Measurements from ENCODE around the gene MTMR11.
"Not testable (repeated sequence)": the region's sequence is repeated elsewhere in the genome, so short reads cannot be mapped to it uniquely, and the experiment has no call there.

The MTMR11 gene

GRCh38 chr1:149888247-149888998 lies 48.3 kb downstream of the MTMR11 start:
- Histone ChIP-seq H3F3A (ENCODE audit: insufficient read depth, low read length) (peaks cover 8% of the 10 kb centered on the region), H3K9me3 (ENCODE audit: low read length) (no peaks in the 10 kb centered on the region), H3K27me3 (ENCODE audit: insufficient read depth, low read length) (no peaks in the 10 kb centered on the region), H3K9ac (ENCODE audit: low read length) (peak overlapping the region; percentile 66), H3K4me3 (ENCODE audit: low read depth, low read length, poor library complexity, severe bottlenecking) (peak overlapping the region; percentile 54), H4K20me1 (ENCODE audit: insufficient read depth, low read length) (no peaks in the 10 kb centered on the region), H3K4me2 (ENCODE audit: low read length) (peak overlapping the region; percentile 67), H3K36me3 (ENCODE audit: insufficient read depth, low read length) (no peaks in the 10 kb centered on the region), H3K27ac (ENCODE audit: low read depth, low read length, poor library complexity, severe bottlenecking) (peak overlapping the region; percentile 99), H3K4me1 (ENCODE audit: insufficient read depth, low read length, severe bottlenecking) (peaks cover 31% of the 10 kb centered on the region), H2AFZ (ENCODE audit: low read length) (no peak overlapping the region; the same call in 1 of the 2 replicates), H3K79me2 (ENCODE audit: insufficient read depth, low read length) (no peaks in the 10 kb centered on the region), H3K9me2 (ENCODE audit: low read depth, low read length) (no peaks in the 10 kb centered on the region)
- TF ChIP-seq CTCF (IDR thresholded peaks at IDR 0.05; ENCODE audit: low read length) (peak; percentile 71), EZH2 (IDR thresholded peaks at IDR 0.05; ENCODE audit: borderline replicate concordance, low read length) (no peak)

DNA sequence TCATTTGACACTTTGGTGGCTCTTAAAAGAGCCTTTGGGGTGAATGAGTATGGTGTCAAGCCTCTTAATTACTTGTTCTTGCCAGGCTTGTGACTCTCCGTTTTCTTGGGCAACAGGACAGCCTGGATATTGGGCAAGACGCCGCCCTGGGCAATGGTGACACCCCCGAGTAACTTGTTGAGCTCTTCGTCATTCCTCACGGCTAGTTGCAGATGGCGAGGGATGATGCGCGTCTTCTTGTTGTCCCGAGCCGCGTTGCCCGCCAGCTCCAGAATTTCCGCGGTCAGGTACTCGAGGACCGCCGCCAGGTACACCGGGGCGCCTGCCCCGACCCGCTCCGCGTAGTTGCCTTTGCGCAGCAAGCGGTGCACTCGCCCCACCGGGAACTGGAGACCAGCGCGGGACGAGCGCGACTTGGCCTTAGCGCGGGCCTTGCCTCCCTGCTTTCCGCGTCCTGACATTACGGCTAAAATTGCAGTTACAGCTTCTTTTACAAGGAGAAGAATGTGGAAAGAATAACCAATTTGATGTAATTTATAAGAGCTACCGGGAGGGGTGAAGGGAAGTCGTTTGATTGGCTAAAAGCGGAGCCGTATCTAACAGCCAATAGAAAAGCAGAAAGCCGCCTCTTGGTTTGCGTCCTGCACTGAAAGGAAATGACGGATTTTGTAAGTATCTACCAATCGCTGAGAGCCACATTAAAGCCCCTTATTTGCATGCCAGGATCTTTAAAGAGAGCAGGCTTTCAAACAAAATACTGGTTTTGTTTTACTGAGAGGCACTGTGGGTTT lies 49.0 kb downstream of the MTMR11 start:
- no peaks in the 10 kb centered on the region for H4K20me1 ChIP-seq (ENCODE audit: insufficient read depth, low read length)
- H3K27me3 ChIP-seq (ENCODE audit: insufficient read depth, low read length): no peaks in the 10 kb centered on the region
- peak overlapping the region; percentile 73 for H3K4me3 ChIP-seq (ENCODE audit: low read depth, low read length, poor library complexity, severe bottlenecking)
- no peak overlapping the region for H2AFZ ChIP-seq (ENCODE audit: low read length)
- peak overlapping the region; percentile 96 for H3K9ac ChIP-seq (ENCODE audit: low read length)
- H3K9me3 ChIP-seq (ENCODE audit: low read length): no peaks in the 10 kb centered on the region
- no peak for TF ChIP-seq EZH2 (IDR thresholded peaks at IDR 0.05; ENCODE audit: borderline replicate concordance, low read length)
- no peak for TF ChIP-seq CTCF (IDR thresholded peaks at IDR 0.05; ENCODE audit: low read length)
- H3K4me2 ChIP-seq (ENCODE audit: low read length): peak overlapping the region; percentile 84
- no peaks in the 10 kb centered on the region for H3K9me2 ChIP-seq (ENCODE audit: low read depth, low read length)
- H3K27ac ChIP-seq (ENCODE audit: low read depth, low read length, poor library complexity, severe bottlenecking): peak overlapping the region; percentile 99
- peaks cover 8% of the 10 kb centered on the region for H3F3A ChIP-seq (ENCODE audit: insufficient read depth, low read length)
- no peaks in the 10 kb centered on the region for H3K36me3 ChIP-seq (ENCODE audit: insufficient read depth, low read length)
- H3K4me1 ChIP-seq (ENCODE audit: insufficient read depth, low read length, severe bottlenecking): peaks cover 31% of the 10 kb centered on the region
- no peaks in the 10 kb centered on the region for H3K79me2 ChIP-seq (ENCODE audit: insufficient read depth, low read length)

GRCh38 chr1:149887196-149887455 lies 49.6 kb downstream of the MTMR11 start:
- not testable (repeated sequence) for H3K9me2 ChIP-seq (ENCODE audit: low read depth, low read length); H3F3A ChIP-seq (ENCODE audit: insufficient read depth, low read length); H4K20me1 ChIP-seq (ENCODE audit: insufficient read depth, low read length); H3K79me2 ChIP-seq (ENCODE audit: insufficient read depth, low read length); H2AFZ ChIP-seq (ENCODE audit: low read length); H3K9me3 ChIP-seq (ENCODE audit: low read length); H3K27me3 ChIP-seq (ENCODE audit: insufficient read depth, low read length); H3K36me3 ChIP-seq (ENCODE audit: insufficient read depth, low read length)
- H3K4me1 ChIP-seq (ENCODE audit: insufficient read depth, low read length, severe bottlenecking): peaks cover 31% of the 10 kb centered on the region
- H3K4me3 ChIP-seq (ENCODE audit: low read depth, low read length, poor library complexity, severe bottlenecking): peak overlapping the region; percentile 73
- H3K4me2 ChIP-seq (ENCODE audit: low read length): peak overlapping the region; percentile 84
- peak overlapping the region; percentile 99 for H3K27ac ChIP-seq (ENCODE audit: low read depth, low read length, poor library complexity, severe bottlenecking)
- peak overlapping the region; percentile 96 for H3K9ac ChIP-seq (ENCODE audit: low read length)
